T-helper 2 cell treated with Interferon-gamma antibody and Interleukin-4, amounts not matched to agents 100 ng/mL and 5 ng/mL, for 36 hours (primary cell): ENCODE data around the gene DKKL1. TPM values are rescaled to one million over a fixed set of nuclear protein-coding genes. Genes with fewer than 3 reads are reported as not detected.

Experiments
- intact Hi-C: fragments of 100-400 bp; cut with micrococcal nuclease; formaldehyde crosslinking; loops from one replicate; pipeline ENCODE4 v1.15.1; 2023
- total RNA-seq: library from RNA; stranded (reverse); gene quantifications from 2 replicates; pipeline ENCODE4 v1.2.3, GENCODE V29; 2022

Gene DKKL1
- total RNA-seq, 1 donor from 2014 or later, result not detected

DNA sequence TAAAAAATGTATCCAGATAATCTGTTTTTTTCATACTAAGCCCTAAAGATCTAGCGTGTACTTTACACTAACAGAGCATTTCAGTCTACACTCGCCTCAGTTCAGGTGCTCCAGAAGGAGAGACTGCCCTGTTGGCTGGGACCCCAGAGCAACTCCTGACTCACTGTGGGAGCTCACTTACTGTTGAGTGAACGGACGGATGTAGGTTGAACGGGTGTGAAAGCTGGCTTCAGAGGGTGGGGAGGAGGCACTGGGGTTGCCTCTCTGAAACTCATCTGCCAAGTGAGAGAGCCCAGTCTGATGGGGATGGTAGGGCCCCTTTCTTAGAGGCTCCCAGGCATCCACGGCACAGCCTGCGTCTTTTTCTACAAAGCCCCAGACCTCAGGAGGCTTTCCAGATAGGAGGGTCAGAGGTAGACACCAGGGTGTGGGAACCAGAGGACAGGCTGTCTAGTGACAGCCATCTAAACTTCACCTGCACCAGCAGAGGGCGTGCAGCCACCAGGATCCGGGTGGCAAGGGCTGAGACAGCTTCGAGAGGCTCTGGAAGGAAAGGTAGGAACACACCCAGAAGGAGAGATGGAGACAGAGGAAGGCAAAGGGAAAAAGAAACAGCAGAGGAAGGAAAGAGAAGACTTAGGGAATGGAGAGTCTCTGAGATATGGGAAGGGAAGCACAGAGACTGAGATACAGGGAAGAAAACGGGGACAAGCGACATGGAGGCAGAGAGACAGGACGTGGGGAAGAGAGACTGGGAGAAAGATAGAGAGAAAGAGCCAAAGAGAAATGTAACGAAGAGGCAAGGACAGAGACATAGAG lies 28.1 kb downstream of the DKKL1 start:
- intact Hi-C loops, result loop anchor here (1.0 kb wide), 4 partner anchors 39 to 83 kb away; partner anchors contain the start of gene FLT3LG

DNA sequence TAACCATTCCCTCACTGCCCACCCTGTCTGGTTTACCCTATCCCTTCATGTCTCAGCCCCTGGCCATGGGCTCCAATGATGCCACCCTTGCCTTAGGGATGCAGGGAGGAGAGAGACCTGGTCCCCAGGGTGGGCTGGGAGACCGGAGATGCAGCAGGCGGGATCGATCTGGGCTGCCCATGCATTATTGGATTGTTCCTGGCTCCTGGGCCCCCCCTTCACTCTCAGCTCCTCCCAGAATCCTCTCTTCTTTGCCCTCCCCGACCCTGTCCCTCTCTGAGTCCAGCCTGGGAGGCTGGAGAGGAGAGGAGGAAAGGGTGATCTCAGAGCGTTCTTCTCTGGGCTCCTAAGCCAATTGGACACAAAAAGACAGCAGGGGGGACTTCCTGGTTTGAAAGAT lies 30.2 kb downstream of the DKKL1 start:
- intact Hi-C loops, result no loop called here

DNA sequence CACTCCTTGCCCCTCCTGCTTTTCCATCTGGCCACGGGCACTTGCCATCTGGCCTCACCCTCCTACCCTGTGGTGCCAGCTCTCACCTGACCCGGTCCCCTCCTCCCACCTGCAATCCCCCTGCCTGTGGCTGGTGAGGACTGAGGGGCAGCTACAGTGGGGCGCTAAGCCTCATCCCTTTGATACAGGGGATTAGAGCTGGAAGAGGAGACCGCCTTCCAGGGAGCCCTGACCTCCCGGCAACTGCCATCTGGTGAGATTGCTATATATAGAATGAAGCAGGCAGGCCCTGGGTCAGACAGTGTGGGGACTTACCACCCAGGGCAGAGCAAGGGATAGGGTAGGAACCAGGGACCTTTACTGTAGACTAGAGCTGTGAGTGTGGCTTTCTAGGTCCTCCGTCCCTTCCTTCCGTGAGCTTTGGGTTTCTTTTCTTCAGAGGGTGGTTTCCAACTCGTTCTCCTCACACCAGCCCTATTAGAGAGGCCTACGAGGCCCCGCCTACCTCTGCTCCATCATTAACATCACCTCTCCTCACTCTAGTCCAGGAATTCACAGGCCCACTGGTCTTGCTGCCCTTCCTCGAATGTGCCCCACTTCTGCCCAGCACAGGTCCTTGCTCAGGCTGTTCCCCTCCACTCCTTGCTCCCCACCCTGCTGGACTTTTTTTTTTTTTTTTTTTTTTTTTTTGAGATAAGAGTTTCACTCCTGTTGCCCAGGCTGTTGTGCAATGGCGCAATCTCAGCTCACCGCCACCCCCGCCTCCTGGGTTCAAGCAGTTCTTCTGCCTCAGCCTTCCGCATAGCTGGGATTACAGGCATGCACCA lies 32.1 kb downstream of the DKKL1 start:
- intact Hi-C loops, result no loop called here

DNA sequence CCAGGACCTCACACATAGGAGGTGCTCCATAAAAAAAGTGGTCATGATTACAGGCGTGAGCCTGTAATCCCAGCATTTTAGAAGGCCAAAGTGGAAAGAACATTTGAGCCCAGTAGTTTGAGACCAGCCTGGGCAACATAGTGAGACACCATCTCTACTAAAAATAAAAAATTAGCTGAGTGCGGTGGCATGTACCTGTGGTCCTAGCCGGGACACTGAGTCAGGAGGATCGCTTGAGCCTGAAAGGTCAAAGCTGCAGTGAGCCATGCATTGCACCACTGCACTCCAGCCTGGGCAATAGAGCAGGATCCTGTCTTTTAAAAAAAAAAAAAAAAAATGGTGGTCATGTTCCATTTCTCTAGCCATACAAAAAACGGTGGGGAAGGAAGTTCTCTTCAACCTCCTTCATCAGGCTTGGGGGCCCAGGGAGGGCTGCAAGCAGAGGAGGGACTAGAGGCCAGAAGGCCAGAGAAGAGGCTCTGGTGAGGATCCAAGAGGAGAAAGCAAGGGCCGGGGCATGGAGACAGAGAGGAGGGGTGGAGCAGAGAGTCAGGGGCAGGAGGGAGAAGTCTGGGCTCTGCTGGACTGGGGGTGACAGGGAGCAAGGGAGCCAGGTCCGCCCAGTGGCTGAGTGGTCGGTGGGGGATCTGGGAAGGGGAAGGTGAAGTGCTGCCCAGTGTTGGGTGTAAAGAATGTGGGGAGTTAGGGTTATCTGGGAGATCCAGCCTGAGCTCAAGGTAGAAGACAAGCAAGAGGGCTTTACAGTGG lies 33.2 kb downstream of the DKKL1 start:
- intact Hi-C loops, result no loop called here

DNA sequence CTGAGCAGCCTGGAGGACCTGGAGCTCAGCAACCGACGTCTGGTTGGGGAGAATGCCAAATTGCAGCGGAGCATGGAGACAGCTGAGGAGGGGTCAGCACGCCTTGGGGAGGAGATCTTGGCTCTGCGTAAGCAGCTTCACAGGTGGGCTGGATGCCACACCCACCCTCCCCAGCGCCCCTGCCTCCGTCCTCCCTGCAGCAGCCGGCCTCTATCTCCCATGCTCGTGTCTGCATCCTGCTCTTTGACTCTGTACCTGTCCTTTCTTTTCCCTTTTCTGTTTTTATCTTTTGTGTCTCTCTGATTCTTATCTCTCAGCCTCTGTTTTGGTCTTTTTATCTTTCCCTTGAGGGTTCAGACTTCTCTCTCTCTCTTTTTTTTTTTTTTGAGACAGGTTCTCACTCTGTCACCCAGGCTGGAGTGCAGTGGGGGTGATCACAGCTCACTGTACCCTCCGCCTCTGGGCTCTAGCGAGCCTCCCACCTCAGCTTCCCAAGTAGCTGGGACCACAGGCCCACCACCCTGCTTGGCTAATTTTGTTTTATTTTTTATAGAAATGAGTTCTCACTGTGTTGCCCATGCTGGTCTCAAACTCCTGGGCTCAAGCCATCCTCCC lies 34.4 kb downstream of the DKKL1 start:
- intact Hi-C loops, result no loop called here

DNA sequence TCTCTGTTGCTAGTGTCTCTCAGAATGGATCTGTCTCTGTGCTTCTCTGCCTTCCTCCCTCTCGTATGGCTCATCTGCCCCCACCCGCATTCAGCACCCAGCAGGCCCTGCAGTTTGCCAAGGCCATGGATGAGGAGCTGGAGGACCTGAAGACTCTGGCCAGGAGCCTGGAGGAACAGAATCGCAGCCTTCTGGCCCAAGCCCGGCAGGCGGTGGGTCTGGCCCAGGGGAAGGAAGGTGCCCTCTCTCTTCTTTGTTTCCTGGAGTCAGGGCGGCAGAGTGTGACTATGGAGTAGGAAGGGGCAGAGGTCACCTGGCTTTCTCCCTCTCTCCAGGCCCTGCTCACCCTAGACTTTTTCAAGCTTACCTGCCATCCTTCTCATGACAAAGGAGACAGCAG lies 35.3 kb downstream of the DKKL1 start:
- intact Hi-C loops, result no loop called here

DNA sequence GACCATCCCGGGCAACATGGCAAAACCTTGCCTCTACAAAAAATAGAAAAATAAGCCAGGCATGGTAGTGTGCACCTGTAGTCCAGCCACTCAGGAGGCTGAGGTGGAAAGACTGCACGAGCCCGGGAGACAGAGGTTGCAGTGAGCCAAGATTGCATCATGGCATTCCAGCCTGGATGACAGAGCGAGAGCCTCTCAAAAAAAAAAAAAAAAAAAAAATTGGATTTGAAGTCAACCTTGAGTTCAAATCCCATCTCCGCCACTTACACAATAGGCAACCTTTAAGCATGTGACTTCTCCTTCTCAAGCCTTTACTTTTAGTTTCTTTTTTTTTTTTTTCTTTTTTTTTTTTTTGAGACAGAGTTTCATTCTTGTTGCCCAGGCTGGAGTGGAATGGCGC lies 36.4 kb downstream of the DKKL1 start:
- intact Hi-C loops, result no loop called here

DNA sequence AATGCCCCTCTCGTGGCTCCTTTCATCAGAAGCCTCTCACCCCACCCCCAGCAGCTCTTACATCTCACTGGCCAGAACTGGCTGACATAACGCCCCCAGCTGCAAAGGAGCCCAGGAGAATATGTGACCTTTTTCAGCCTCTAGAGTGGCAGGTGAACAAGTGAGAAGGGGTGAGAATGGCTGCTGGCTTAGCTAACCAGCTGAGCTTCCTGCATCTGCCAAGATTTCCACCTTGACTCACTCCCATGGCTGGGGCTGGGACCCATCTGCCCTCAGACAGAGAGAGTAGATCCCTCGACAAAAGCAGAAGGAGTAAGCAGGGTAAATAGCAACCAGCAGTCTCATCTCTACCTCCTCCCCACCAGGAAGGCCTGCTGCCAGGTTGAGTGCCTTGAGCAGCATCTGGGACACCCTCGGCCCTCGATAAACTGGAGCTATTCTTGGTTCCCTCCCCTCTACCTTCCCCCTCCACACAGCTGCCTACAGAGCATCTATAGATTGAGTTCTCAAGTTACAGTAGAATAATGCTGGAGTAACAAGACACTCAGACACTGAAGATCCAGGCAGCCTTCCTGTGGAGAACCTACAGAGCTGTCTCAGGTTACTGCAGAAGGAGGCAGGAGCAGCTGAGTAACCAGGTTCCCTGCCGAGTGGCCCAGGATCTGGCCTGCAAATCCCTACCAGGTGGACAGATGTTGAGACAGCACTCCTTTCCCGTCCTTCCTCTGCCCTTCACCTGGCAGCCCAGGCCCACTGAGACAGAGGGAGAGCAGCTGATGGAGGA lies 39.9 kb downstream of the DKKL1 start:
- intact Hi-C loops, result no loop called here

DNA sequence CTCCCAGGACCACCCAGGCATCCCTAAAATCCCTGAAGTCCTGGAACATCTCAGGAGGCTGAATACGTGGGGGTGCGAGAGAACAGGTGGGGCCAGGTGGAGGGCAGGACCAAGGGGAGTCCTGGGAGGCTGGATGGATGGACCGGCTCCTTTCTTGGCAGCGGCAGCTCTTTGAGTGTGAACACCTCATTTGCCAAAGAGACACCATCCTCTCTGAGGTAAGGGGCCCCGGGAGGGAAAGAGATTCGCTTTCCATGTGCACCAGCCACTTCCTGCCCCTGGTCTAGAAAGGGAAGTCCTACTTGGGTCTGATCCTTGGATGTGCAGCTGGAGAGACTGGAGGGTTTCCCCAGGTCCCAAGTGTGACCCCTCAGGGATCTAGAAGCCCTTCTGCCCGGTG lies 43.4 kb downstream of the DKKL1 start:
- intact Hi-C loops, result no loop called here

DNA sequence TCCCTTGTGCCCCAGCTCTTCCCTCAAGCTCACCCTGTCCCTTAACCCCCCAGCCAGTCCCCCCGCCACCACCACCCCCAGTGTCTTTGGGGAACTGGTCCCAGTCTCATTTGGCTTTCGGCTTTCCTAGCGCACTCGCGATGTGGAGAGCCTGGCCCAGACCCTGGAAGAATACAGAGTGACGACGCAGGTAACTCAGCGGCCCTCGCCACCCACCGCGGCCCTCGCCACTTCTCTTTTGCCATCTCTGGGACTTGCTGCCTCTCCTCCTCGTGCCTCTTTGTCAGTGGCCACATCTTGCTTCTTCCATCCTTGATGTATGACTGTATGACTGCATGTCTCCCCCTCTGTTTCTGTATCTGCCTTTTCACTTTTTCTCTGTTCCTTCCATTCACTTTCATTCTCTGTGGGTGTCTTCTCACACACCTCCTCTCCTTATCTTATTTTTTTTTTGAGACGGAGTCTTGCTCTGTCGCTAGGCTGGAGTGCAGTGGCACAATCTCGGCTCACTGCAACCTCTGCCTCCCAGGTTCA lies 43.9 kb downstream of the DKKL1 start:
- intact Hi-C loops, result no loop called here

DNA sequence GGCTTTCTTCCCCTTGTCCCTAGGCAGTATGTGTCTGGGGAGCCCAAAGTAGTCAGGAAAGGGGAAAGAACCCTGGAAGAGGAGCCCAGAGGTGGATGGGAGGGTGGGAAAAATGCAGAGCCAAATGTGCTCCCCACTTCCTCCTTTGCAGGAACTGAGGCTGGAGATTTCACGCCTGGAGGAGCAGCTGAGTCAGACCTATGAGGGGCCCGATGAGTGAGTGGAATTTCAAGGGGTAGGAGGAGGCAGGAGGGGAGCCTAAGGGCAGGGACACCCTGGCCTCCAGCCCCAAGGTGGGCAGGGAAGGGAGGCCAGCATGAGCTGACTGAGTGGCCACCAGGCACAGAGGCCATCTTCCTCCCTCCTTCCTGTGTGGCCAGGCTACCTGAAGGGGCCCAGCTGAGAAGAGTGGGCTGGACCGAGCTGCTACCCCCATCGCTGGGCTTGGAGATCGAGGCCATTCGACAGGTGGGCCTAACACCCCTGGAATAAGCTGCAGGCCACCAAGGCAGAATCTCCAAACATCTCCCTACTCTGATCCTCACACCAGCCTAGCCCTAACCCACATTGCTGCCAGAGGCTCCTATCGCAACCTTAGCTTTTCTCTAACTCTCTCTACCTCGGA lies 45.3 kb downstream of the DKKL1 start:
- intact Hi-C loops, result no loop called here

DNA sequence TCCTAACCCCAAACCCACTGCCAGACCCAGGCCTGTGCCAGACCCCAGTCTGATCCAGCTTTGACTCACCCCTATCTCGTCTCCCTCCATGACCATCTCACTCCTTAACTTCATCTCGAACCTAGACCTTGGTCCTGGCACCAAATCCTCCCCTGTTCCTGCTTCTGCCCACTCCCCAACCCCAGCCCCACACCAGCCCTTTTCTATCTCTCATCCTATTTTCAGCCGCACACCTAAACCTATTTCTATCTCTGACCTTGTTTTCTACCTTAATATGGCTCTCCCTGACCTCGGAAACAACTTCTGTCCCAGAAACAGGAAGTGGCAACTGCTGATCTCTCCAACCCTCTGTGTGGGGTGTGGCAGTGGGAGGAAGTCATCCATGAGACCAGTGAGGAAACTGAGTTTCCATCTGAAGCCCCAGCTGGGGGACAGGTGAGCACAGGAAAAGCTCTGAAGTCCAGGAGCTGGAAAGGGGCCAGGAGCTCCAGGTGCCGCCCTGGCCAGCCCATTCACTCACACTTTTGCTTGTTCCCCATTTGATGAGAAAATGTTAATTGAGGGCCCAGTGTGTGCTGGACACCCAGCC lies 45.9 kb downstream of the DKKL1 start:
- intact Hi-C loops, result no loop called here

DNA sequence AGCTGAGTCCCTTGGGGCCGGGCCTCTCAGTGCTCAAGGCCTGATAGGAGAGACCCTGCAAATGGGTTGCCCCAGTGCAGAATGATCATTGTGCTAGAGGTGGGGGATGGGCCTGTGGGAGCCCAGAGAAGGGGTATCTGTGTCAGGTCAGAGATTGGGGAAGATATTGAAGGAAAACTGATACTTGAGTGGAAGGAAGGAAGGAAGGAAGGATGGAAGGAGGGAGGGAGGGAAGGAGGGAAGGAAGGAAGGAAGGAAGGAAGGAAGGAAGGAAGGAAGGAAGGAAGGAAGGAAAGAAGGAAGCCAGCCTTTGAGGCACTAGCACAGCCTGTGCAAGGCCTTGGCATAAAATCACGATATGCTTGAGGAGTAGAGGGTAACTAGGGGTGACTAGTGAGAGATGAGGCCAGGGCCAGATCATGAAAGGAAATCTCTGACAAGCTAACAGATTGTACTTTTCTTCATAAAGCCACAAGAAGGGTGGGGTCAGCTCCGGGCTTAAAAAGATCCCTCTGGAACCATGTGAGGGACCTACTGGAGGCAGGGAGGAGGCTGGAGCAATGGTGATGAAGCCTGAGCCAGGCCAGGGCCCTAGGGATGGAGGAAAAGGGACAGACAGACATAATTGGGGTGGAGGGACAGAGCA lies 48.1 kb downstream of the DKKL1 start:
- intact Hi-C loops, result no loop called here

DNA sequence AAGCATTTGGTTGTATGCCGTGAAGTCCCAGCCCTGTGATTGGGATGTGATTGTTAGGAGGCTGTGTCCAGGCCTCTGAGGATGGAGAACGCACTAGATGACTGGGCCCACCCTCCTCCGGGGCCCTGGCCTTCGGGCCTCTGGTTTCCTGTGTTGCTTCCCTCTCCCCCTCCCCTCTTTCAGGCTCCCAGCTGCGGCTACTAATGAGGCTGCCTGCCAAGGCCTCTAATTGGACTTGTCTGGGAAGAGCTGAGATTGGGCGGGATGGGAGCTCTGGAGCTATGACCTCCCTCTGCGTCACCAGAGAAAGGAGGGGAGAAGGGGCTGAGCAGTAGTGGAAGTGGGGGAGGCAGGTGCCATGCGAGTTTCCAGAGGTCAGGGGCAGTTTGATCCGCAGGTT lies 49.7 kb downstream of the DKKL1 start:
- intact Hi-C loops, result no loop called here

DNA sequence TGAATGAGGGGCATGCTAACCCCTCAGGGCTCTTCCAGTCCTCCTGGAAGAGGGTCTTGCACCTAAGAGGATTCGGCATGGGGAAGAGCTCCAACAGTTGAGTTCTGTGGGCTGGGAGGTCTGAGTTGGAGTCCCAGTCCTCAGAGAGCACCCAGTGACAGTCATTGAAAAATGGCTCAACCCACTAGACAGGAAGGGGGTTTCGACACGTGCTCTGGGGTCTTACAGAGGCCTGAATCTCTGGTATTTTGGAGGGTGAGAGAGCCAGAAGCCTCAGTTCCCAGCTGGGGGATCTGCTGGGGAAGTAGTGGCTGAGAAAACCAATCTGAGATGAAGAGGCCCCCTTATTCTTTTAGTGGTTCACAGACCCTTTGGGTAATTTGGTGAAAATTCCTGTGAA lies 50.6 kb downstream of the DKKL1 start:
- intact Hi-C loops, result no loop called here

DNA sequence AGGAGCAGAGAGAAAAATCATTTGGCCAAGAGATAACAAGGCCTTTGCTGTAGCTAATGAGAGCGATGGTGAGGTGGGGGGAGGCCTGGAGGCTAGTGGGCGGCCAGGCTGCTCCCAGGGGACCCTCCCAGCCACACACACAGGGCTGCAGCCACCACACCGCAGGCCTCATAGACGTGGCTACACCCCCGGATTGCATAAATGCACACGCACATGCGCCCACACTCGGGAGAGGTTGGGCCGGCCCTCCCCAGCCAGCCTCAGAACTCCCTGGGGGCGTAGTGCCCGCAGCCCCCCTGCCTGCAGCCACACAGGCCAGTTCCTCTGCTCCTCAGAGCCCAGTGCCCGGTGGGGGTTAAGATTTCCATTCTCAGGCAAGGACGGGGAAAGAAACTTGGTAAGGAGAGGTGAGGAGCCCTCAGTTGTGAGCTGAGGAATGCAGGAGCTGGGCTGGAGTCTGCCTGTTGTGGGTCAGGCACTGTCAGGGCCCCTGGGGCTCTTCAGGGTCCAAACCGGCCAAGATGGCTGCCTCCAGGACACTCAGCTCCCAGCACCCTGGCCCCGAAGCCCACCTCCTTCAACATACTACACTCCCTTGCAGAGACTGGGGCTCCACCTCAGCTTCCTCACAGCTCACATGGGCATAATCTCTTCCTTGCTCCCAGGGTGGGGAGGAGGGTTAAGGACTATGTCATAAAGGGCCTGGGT lies 51.6 kb downstream of the DKKL1 start:
- intact Hi-C loops, result no loop called here

DNA sequence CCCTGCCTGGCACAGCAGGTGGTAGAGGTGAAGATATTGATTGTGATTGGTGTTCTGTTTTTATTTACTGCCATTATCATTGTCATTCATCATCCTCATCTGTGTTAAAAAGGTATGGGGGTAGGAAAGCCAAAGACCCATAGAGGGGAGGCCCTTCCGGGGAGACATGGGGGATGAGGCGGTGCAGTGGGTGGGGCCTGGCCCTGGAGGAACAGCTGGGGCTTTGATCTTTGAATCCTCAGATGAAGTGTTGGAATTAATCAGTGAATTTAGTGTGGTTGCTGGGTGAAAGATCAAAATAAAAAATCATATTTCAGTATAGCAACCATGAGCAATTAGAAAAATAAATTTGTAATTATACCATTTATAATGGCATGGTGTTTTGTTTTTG lies 52.1 kb downstream of the DKKL1 start:
- intact Hi-C loops, result no loop called here

DNA sequence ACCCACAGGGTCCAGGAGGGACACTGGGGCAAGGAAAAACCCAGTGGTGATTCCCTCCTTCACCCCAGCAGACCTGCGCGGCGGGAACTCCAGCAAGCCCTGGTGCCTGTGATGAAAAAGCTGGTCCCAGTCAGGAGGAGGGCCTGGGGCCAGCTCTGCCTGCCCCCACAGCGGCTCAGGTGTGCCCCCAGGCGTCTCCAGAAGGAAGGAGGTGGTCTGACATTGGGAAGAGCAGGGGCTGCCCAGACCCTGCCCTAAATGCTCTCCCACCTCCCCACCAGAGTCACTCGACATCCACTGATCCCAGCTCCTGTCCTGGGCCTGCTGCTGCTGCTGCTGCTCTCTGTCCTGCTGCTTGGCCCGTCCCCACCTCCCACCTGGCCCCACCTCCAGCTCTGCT lies 53.4 kb downstream of the DKKL1 start:
- intact Hi-C loops, result no loop called here
